Activated CD4-positive, alpha-beta T cell treated with anti-CD3 and anti-CD28 coated beads, Interleukin-2, amount 50 U/mL, for 4 hours (primary cell): ENCODE results near the gene OLIG1.

ENCODE experiments used
- DNase-seq, 2 experiments: peaks; one replicate each; pipeline ENCODE4 v3.0.0-alpha.2; 2020

Gene OLIG1

DNA sequence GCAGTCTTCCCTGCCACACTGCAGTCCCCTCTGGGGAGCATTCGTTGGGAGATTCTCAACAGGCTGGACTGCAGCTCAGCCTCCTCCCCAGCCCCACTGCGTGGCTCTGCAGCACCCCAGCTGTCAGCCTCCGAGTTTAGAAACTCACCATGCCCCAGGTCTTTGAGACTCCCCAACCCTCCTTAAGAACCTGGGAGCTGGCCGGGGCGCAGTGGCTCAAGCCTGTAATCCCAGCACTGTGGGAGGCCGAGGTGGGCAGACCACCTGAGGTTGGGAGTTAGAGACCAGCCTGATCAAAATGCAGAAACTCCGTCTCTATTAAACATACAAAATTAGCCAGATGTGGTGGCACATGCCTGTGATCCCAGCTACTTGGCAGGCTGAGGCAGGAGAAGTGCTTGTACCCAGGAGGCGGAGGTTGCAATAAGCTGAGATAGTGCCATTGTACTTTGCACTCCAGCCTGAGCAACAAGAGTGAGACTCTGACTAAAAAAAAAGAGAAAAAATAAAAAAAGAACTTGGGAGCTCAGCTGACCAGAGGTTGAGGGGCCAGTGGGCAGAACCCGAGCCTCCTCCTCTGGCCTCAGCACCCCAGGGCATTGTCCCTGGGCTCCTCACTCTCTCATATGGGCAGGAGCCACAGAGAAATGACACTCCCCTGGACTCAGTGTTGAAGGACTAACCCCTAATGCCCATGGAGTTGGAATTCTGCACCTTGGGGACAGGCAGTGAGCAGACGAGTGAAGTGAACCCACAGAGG lies 38.6 kb upstream of the OLIG1 start:
- DNase-seq = no peak

DNA sequence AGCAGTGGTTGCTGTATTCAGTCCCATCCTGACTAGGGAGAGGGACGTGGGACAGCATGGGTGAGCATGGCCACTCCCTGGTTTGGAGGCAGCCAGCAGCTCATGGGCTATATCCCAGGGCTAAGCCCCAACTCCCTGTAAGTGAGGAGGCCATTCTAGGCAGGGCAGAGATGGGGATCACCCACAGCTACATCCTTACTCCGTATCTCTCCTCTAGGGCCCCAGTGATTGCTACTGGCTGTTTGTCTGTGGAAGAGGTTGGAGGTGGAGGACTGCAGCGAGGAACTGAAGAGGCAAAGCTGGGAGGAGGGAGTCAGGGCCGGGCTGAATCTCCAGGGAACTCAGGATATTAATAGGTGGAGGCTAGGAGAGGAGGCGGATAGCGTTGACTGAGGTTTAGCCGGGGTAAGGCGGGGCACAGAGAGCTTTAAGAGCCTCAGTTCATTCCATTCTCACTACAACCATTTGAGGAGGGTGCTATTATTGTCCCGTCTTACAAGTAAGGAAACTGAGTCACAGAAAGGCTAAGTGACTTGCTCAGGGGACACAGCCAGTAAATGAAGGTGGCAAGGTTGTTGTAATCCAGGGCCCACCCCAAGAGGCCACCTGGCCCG lies 37.4 kb upstream of the OLIG1 start:
- DNase-seq = no peak

DNA sequence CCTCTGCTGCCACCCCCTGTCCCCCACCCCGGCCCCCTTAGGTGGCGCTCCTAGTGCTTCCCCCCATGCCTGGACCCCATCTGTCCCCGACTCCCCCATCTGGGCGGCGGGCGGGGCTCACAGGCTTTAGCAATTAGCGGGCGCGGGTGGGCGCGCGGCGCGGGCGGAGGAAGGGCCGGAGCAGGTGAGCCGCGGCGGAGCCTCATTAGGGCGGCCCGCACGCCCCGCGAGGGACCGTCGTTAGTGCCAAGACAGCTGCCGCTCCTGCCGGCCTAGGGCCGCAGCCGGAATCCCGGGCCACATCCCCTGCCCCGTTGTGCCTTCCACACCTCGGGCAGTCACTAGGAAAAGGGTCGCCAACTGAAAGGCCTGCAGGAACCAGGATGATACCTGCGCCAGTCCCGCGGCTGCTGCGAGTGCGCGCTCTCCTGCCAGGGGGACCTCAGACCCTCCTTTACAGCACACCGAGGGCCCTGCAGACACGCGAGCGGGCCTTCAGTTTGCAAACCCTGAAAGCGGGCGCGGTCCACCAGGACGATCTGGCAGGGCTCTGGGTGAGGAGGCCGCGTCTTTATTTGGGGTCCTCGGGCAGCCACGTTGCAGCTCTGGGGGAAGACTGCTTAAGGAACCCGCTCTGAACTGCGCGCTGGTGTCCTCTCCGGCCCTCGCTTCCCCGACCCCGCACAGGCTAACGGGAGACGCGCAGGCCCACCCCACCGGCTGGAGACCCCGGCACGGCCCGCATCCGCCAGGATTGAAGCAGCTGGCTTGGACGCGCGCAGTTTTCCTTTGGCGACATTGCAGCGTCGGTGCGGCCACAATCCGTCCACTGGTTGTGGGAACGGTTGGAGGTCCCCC lies 36.6 kb upstream of the OLIG1 start:
- DNase-seq = no peak

DNA sequence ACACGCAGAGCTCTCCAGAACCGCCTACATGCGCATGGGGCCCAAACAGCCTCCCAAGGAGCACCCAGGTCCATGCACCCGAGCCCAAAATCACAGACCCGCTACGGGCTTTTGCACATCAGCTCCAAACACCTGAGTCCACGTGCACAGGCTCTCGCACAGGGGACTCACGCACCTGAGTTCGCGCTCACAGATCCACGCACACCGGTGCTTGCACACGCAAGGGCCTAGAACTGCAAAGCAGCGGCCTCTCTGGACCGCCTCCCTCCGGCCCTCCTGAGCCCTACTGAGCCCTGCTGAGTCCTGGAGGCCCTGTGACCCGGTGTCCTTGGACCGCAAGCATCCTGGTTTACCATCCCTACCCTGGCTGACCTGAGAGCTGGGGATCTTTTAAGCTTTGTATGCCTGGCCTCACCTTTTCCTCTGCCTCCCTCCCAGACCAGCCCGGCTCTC lies 36.0 kb upstream of the OLIG1 start:
- no peak for DNase-seq

DNA sequence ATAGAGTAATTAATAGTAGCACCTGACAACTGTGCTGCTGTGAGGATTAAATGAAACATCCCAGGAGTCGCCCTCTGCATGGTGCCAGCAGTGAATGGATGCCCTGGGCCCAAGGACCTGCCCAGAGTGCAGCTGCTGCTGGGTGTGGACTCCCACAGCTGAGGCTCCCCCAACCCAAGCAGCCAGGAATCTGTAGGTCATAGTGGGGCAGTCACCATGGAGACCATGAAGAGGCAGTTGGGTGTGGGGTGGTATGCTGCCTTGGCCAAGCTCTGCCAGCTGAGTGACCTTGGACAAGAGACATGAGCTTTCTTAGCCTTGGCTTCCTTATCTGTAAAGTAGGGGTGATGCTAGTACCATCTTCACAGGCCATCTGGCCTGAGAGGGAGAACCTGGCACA lies 34.8 kb upstream of the OLIG1 start:
- DNase-seq = no peak

DNA sequence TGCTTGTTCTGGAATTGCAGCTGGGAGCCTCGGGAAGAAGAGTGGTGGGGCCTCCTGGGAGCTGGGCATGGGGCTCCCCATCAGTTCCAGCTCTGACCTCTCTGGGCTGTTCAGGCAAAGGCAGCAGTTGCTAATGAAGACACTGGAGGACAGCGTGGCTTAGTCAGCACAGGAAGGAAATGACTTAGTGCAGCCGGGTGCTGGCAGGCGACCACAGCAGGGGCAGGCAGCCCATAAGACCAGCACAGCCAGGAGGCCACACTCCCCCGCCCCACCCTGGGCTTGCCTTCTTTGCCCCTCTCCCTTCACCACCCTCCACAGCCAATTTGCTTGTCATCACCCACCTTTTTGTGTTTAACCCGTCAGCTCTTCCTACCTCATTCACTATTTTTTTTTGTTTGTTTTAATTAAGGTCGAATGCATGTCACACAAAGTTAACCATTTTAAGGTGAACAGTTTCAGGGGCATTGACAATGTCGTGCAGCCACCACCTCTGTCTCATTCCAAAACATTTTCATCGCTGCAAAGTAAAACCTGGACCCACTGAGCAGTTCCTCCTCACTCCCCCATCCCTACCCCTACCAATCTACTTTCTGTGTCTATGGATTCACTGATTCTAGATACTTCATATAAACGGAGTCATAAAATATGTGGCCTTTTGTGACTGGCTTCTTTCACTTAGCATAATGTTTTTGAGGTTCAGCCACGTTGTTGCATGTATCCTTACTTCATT lies 33.3 kb upstream of the OLIG1 start:
- DNase-seq = no peak

DNA sequence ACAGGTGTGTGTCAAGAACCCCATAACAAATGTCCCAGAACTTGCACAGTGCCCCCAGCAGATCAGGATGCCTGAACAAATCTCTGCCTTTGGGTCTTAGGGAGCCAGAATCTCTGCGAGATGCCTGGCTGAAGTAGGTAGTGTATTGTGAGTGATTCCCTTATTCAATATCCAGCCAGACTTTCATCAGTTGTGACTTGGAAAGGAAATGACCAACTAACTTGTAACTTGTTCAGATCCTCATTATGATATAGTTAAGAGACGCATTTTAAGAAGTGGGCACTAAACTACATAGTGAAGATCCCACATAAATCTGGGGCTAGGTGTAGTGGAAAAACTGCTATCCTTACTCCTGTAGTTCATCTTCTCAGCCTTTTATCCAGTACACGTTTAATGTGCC lies 32.4 kb upstream of the OLIG1 start:
- DNase-seq = no peak

DNA sequence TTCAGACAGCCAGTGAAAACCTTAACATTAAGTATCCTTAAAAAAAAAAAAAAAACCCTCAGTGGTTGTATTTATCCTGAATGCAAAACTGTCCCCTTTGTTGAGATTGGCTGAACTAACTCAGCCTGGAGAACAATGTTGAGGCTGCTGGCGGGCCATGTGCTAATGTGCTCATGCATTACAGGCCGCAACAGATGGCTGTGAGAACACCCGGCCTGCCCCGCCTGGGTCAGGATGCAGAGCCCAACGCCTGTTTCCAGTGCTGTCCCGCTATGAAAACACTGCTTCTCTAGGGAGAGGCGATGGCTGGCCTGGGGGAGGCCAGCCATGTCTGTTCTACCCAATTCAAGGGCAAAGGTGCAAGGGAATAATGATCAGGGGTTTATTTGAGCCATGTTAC lies 30.4 kb upstream of the OLIG1 start:
- DNase-seq = no peak

DNA sequence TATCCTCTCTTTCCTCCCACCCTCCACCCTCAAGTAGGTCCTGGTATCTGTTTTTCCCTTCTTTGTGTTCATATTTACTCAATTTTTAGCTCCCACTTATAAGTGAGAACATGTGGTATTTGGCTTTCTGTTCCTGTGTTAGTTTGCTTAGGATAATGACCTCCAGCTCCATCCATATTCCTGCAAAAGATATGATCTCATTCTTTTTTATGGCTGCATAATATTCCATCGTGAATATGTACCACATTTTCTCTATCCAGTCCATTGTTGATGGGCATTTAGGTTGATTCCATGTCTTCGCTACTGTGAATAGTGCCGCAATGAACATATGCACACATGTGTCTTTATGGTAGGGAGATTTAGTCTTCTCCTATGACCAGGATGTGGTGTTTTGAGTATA lies 29.7 kb upstream of the OLIG1 start:
- no peak for DNase-seq

DNA sequence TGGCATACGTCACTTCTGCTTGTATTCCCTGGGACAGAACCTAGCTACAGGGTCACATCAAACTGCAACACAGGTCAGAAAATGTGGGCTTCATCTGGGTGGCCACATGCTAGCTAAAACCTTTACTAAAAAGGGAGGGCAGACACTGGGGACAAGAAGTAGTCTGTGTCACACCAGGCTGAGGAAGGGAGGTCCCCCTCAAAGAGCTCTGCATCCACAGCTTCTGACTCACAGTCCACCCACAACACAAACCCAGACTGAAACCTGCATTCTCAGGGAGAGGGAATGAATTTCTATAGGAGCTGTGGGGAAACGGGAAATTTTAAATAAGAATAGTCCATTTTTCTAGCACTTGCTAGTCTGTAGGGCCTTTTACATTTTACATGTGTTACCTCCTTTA lies 28.0 kb upstream of the OLIG1 start:
- no peak for DNase-seq

DNA sequence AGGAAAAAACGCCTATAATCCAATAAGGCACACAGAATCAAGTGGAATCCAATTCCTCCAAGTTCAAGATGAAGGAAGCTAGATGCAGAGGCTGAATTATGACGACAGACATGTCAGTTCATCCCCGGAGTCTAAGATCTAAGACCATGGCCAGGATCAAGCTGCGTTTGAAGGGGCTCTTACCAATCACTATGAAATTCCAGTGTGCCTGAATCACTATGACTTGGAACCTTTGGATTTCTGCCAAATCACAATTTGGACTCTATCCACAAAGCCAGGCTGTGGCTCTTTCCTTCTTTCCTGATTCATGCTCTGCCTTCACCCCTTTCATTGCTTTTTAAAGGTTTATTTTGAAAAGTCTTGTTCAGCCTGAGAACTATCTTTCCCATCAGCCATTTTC lies 27.1 kb upstream of the OLIG1 start:
- no peak for DNase-seq

DNA sequence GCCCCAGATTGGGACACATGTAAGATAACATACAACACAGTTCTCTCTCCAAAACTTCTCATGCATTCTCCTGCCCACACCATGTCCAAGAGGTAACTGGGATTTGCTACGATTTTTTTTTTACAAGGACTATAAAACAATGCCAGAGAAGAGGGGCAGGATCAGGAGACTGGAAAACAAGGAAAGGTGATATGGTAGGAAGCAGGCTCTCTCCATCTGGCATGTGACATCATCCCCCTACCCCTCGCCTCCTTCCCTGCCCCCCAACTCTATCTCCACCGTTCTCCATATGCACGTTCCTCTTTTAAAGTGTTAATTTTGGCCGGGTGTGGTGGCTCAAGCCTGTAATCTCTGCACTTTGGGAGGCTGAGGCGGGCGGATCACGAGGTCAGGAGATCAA lies 23.5 kb upstream of the OLIG1 start:
- DNase-seq = no peak

DNA sequence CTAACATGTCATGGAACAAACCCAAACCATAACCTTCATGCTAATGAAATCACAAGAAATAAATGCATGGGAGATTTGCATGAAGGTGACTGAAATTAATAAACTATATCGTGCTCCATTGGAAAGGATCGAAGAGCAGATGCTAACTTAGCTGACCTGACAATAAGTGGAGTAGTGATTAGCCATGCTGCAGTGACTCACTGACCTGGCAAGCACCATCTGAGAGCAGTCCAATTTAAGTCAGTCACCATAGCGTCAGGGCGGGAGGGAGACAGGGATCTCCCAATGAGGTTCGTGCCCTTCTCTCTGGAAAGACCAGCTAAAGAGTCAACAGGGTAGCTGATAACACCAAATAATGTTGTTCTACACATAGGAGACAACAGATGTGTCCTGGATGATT lies 22.7 kb upstream of the OLIG1 start:
- no peak for DNase-seq

DNA sequence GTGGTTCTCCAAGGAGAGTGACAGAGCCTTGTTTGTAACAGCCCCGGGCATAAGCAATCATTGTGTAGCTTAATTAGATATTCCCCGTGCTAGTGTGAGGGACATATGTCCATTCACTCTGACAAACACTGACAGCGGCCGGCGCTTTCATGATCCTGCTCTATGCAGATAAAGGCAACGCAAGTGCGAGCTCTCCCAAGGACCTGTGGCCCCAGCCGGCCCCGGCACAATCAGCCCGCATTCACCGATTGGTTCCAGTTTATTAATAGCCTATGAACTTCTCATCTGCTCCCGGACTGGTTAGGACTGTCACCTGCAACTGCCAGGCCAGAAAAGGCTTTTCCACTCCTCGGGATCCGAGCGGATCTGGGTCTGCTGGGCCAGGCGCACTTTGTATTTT lies 18.0 kb upstream of the OLIG1 start:
- DNase-seq = no peak

DNA sequence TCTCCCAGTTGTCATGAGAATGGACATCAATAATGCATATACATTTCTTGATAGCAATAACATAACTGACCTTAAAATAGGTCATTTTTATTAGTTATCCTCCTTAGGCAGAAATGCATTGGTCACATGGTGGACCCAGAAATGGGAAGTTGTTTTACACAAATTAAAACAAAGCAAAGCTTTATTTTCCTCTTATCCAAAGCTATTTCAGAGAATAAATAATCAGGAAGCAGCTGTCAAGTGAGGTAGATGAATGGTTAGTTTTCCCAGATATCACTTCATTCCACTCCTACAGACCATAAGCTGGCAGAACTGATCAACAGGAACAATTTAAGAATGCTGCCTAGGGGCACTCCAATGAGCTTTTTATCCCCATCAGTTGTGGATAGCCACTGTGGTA lies 16.0 kb upstream of the OLIG1 start:
- DNase-seq = no peak

DNA sequence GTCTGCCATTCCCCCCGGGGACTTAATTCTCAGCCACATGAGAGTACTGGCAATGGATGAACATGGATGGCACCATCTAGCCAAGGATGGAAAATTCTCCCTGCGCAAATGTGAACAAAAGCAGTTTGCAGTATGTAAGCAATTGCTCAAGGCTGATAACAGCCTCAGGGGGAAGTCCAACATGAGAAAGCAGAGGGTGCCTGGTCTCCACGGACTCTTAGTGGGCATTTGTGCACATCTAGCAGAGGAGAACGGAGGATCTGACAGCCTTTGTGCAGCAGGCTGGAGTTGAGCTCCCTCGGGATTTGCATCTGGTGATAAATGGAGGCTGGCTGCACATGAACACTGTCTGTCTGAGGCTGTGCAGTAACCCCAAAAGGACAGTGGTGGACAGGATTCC lies 13.9 kb upstream of the OLIG1 start:
- no peak for DNase-seq

DNA sequence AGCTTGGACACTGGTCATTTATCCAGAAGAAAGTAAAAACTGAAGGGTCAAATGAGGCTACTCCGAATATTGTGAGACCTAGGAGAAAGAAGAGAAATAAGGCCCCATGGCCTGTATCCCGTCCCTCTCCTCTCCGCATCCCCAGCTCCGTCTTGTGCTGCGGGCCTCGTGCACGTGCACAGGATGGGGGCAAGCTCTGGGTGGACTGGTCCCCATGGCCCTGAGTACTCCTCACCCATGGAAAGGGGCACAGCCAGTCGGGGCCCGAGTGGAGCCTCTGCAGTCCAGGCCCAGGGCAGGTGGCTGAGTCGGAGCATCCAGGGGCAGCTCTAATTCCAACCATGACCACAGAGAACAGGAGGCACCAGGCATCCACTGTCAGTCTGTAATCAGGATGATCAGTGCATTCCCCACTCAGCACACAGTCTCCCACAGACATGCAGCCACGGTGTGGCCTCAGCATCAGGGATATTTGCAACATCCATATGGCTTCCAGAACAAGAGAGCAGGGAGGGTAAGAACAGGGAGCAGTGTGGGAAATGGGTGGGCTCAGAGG lies 12.5 kb upstream of the OLIG1 start:
- no peak for DNase-seq

DNA sequence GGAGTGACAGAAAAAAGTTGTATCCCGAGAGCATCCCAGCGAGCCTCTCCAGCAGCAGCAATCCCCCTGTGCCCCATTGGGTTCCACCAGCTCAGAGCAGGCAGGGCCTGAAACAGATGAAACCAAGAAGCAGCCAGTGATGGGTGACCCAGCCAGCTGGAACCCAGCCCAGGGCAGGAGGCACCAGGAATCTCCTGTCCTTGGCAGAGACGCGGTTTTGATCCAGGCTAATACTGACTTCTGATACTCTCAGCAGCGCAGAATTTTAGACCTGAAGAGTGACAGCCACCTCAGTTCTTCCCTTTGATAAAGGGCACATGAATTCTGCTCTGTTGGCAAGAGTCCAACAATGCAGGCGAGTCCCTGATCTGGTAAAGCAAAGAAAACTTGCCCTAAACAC lies 11.4 kb upstream of the OLIG1 start:
- no peak for DNase-seq

DNA sequence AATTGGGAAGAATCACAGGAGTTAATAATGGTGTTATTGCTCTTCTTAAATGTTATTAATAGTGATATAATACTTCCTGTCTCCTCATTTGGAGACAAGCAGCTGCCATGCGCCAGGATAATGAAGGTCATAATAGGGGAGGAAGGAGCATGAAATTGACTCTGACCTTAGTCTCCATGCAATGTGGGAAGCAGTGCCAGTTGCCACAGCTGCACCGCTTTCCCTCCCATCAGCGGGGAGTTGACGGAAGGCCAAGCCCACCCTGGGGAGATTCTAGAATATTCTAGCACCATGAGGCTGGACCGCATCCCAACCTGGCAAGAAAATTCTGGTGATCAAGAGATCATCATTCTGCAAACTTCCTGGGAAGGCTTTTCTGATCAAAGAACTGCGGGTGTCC lies 11.0 kb upstream of the OLIG1 start:
- no peak for DNase-seq

DNA sequence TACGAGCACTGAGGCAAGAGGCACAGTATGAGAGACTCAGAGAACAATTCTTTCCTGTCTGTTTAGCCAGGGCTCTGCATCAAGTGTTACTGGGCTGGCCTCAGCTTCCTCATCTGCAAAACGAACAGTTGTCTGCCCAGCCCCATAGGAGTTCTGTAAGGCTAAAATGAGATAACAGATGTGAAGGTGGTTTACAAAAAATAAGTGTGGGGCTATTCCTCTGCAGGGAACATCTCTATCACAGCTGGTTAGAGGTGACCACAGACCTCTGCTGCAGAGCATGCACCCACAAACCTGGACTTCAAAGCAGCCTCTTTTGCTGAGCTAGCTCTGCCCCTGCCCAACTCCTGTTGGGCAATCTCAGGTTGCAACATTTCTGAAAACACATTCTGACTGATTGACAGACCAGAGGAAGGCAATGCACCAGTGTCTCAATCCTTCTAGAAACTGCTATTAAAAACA lies 10.5 kb upstream of the OLIG1 start:
- no peak for DNase-seq

DNA sequence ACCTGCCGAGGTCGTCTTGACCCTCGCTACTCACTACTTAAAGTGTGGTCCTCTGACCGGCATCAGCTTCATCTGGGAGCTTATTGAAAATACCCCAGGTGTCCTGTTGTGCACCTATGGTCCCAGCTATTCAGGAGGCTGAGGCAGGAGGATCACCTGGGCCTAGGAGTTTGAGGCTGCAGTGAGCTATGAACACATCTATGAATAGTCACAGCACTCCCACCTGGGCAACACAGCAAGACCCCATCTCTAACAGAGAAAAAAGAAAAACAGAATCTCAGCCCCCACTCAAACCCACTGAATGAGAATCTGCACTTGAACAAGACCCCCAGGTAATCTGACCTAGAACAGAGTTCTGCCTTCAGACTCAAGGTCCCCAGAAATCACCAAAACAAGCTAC lies 8.7 kb upstream of the OLIG1 start:
- no peak for DNase-seq

DNA sequence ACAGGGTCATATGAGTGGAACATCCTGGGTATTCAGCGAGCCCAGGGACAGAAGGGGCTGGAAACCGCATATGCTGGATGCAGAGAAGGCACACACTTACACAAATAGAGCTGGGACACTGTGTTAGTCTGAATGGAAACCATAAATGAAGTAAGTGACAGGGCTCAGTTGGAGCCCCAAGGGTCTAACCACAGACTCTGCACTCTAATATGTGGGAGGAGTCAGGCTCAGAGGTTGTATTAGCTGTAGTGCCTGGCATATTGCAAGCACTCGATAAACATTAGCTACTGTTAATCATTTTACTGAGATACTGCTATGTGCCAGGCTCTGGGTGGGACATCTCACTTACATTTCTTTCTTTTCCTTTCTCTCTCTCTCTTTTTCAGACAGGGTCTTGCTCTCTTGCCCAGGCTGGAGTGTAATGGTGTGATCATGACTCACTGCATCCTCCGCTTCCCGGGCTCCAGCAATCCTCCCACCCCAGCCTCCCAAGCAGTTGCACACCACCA lies 6.5 kb upstream of the OLIG1 start:
- no peak for DNase-seq
